Loucy (cell line): ENCODE results near the gene BUB1B.

Source experiments
- H2AFZ ChIP-seq: fragments of 200-600 bp; sonication (generic); 2 replicates; pipeline ENCODE4 v1.6.0; 2016; ENCODE audit warnings: antibody characterized with exemption, mild to moderate bottlenecking, low read length, moderate library complexity
- H3F3A ChIP-seq: fragments of 200-600 bp; 2 replicates; pipeline ENCODE4 v1.6.0; 2016; ENCODE audit warnings: antibody characterized with exemption, low read depth, mild to moderate bottlenecking
- H3K27me3 ChIP-seq: fragments of 200-600 bp; sonication (generic); 2 replicates; pipeline ENCODE4 v1.6.1; 2014; ENCODE audit warnings: low read length, mild to moderate bottlenecking; ENCODE audit not compliant: insufficient read depth, poor library complexity, severe bottlenecking
- H3K36me3 ChIP-seq: fragments of 200-600 bp; sonication (generic); 2 replicates; pipeline ENCODE4 v1.6.1; 2016; ENCODE audit warnings: low read length; ENCODE audit not compliant: insufficient read depth
- H3K4me1 ChIP-seq: fragments of 200-600 bp; sonication (generic); 2 replicates; pipeline ENCODE4 v1.5.1; 2014; ENCODE audit warnings: low read length, mild to moderate bottlenecking; ENCODE audit not compliant: insufficient read depth, poor library complexity, severe bottlenecking
- H3K4me2 ChIP-seq: fragments of 200-600 bp; sonication (generic); 2 replicates; pipeline ENCODE4 v1.6.0; 2014; ENCODE audit warnings: antibody characterized with exemption, low read length, low read depth, mild to moderate bottlenecking; ENCODE audit not compliant: poor library complexity, severe bottlenecking
- H3K4me3 ChIP-seq: fragments of 200-600 bp; sonication (generic); 2 replicates; pipeline ENCODE4 v1.5.1; 2014; ENCODE audit warnings: low read length, mild to moderate bottlenecking, mixed read lengths; ENCODE audit not compliant: poor library complexity, severe bottlenecking
- H3K79me2 ChIP-seq: fragments of 200-600 bp; sonication (generic); 2 replicates; pipeline ENCODE4 v1.6.1; 2014; ENCODE audit warnings: low read length; ENCODE audit not compliant: insufficient read depth
- H3K9ac ChIP-seq: fragments of 200-600 bp; sonication (generic); 2 replicates; pipeline ENCODE4 v1.6.0; 2014; ENCODE audit warnings: mild to moderate bottlenecking, low read depth, low read length, moderate library complexity; ENCODE audit not compliant: poor library complexity, severe bottlenecking
- H3K9me2 ChIP-seq: fragments of 200-600 bp; sonication (generic); replicated peaks from 2 replicates; pipeline ENCODE4 v1.6.1; 2016; ENCODE audit warnings: low read depth, low read length, mixed read lengths
- H3K9me3 ChIP-seq: fragments of 200-600 bp; sonication (generic); 2 replicates; pipeline ENCODE4 v1.6.1; 2014; ENCODE audit warnings: mild to moderate bottlenecking, antibody characterized with exemption, low read length, low read depth; ENCODE audit not compliant: insufficient read depth
- H4K20me1 ChIP-seq: fragments of 200-600 bp; sonication (generic); 2 replicates; pipeline ENCODE4 v1.6.0; 2014; ENCODE audit warnings: antibody characterized with exemption, low read length, mild to moderate bottlenecking; ENCODE audit not compliant: insufficient read depth, poor library complexity, severe bottlenecking
- EZH2phosphoT487 ChIP-seq: fragments of 200-600 bp; IDR thresholded peaks from 2 replicates; pipeline ENCODE4 v1.6.1; 2018; ENCODE audit warnings: antibody characterized with exemption, mild to moderate bottlenecking, moderate library complexity, borderline replicate concordance
- TF ChIP-seq, protein P1 (sequence below): fragments of 200-600 bp; sonication (generic); conservative IDR thresholded peaks from 2 replicates; pipeline ENCODE4 v1.5.1; 2014; ENCODE audit warnings: mild to moderate bottlenecking, antibody characterized with exemption, low read length

BUB1B gene

GRCh38 chr15:40233727-40234577 is 73.1 kb downstream of the BUB1B start:
- Histone ChIP-seq H3K4me3 (no peak overlapping the region), H3K36me3 (peaks cover 16% of the 10 kb centered on the region; the same call in 1 of the 2 replicates), H2AFZ (no peak overlapping the region), H3K27me3 (no peaks in the 10 kb centered on the region), H4K20me1 (no peaks in the 10 kb centered on the region), H3K9me2 (no peaks in the 10 kb centered on the region), H3K4me1 (peaks cover 6% of the 10 kb centered on the region), H3K9ac (no peak overlapping the region), H3F3A (no peaks in the 10 kb centered on the region), H3K9me3 (no peaks in the 10 kb centered on the region), H3K79me2 (no peaks in the 10 kb centered on the region), H3K4me2 (no peak overlapping the region)
- TF ChIP-seq EZH2phosphoT487, result no peak
- TF ChIP-seq, protein P1, sequence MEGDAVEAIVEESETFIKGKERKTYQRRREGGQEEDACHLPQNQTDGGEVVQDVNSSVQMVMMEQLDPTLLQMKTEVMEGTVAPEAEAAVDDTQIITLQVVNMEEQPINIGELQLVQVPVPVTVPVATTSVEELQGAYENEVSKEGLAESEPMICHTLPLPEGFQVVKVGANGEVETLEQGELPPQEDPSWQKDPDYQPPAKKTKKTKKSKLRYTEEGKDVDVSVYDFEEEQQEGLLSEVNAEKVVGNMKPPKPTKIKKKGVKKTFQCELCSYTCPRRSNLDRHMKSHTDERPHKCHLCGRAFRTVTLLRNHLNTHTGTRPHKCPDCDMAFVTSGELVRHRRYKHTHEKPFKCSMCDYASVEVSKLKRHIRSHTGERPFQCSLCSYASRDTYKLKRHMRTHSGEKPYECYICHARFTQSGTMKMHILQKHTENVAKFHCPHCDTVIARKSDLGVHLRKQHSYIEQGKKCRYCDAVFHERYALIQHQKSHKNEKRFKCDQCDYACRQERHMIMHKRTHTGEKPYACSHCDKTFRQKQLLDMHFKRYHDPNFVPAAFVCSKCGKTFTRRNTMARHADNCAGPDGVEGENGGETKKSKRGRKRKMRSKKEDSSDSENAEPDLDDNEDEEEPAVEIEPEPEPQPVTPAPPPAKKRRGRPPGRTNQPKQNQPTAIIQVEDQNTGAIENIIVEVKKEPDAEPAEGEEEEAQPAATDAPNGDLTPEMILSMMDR, result no peak

DNA sequence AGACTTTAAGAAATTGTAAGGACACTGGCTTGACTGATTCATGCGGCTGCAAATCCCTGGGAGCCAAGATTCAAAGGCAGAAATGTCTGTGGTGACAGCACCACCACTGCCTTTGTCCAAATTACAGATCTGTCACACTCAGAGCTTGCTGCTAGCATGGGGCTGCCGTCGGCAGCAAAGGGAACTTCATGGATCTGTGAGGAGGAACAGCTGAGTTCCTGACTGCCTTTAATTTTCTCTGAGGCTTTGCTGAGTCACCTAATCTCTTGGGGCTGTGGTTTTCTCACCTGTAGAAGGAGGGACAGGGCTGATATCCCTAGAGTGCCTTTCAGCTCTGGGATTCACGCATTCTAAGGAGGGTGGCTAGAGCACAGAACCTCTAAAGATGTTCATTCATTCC is 73.9 kb downstream of the BUB1B start:
- Histone ChIP-seq H3K4me1 (peaks cover 6% of the 10 kb centered on the region), H3F3A (no peaks in the 10 kb centered on the region), H3K79me2 (no peaks in the 10 kb centered on the region), H2AFZ (no peak overlapping the region), H4K20me1 (no peaks in the 10 kb centered on the region), H3K9me3 (no peaks in the 10 kb centered on the region), H3K36me3 (peaks cover 9% of the 10 kb centered on the region; the same call in 1 of the 2 replicates), H3K9me2 (no peaks in the 10 kb centered on the region), H3K4me2 (no peak overlapping the region), H3K4me3 (no peak overlapping the region), H3K9ac (no peak overlapping the region), H3K27me3 (no peaks in the 10 kb centered on the region)
- no peak for TF ChIP-seq EZH2phosphoT487
- TF ChIP-seq, protein P1, result no peak

GRCh38 chr15:40235201-40235885 is 74.5 kb downstream of the BUB1B start:
- no peak overlapping the region for H3K4me3 ChIP-seq
- TF ChIP-seq, protein P1, result no peak
- H3K4me2 ChIP-seq, result no peak overlapping the region

More at GRCh38 chr15:40235201-40235885, 74.5 kb downstream of the BUB1B start:
- Histone ChIP-seq H4K20me1 (no peaks in the 10 kb centered on the region), H3K79me2 (no peaks in the 10 kb centered on the region), H3K9me3 (no peaks in the 10 kb centered on the region), H2AFZ (no peak overlapping the region), H3K9me2 (no peaks in the 10 kb centered on the region), H3F3A (no peaks in the 10 kb centered on the region), H3K36me3 (peaks cover 5% of the 10 kb centered on the region; the same call in 1 of the 2 replicates), H3K4me1 (peaks cover 6% of the 10 kb centered on the region), H3K27me3 (no peaks in the 10 kb centered on the region), H3K9ac (no peak overlapping the region)
